ENCODE measurements around the gene CBLB. TPM values are rescaled to one million over a fixed set of nuclear protein-coding genes. Genes with fewer than 3 reads are reported as not detected.
A peak's percentile ranks its signal among the peaks of the same experiment; 100 is the strongest.

The CBLB gene
- total RNA-seq, 1 donor from 2014 or later, result 29.7 TPM

GRCh38 chr3:105800320-105800719 lies 68.5 kb downstream of the CBLB start:
- H3K9me3 ChIP-seq, result no peaks in the 10 kb centered on the region
- no peak overlapping the region for H3K27ac ChIP-seq
- intact Hi-C loops (cut with DNase I), result no loop called here
- TF ChIP-seq CTCF (IDR thresholded peaks at IDR 0.05), result no peak
- DNase-seq (no peak), ATAC-seq (no peak)
- H3K4me1 ChIP-seq, result peaks cover 19% of the 10 kb centered on the region
- H3K4me3 ChIP-seq, result no peak overlapping the region
- no peaks in the 10 kb centered on the region for H3K36me3 ChIP-seq
- no peaks in the 10 kb centered on the region for H3K27me3 ChIP-seq (ENCODE audit: low read depth)

DNA sequence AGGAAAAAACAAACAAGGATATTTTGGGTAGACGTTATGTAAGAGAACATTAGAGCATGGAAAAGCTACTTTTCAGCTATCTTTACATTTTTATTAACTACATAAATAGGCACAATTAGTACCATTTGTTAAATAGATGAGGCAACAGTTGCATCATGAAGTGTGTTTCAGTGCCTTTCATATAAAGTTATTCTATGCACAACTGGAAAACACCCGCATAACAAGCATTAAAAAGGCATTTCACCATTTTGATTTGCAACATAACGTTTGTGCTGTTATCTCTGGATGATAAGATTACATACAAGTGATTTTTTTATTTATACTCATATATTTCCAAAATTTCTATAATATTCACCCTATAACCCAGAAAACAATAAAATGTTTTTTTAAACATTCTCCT lies 69.5 kb downstream of the CBLB start:
- ATAC-seq, result no peak
- no peak for TF ChIP-seq CTCF (IDR thresholded peaks at IDR 0.05)
- Histone ChIP-seq H3K4me1 (peaks cover 19% of the 10 kb centered on the region), H3K4me3 (no peak overlapping the region), H3K36me3 (no peaks in the 10 kb centered on the region), H3K27me3 (ENCODE audit: low read depth) (no peaks in the 10 kb centered on the region), H3K27ac (no peak overlapping the region), H3K9me3 (no peaks in the 10 kb centered on the region)
- no peak for DNase-seq
- intact Hi-C loops (cut with DNase I), result no loop called here

DNA sequence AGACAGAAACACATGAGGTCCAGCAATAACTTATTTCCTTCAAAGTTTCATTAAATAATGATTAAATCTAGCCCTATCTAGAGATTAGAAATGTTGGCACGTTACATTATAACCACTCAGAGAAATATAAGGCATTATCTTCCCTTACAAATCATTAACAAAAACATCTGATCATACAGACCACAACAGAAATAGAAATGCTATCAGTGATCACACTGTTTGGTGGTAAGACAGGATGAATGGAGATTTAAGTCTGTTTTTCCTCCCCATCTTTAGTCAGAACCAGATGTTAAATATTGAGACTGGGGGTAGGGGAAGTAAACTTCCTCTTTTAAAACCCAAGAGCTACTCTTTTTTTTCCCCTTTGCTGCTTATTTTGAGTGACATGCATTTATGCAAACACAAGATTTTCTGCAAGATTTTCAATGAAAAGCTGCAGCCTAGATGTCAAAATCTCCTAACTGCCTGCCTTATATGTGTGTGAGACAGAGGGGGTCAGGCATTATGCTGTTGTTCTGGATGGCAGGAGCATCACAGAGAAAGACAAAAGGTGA lies 70.4 kb downstream of the CBLB start:
- Histone ChIP-seq H3K27ac (no peak overlapping the region), H3K4me1 (peaks cover 21% of the 10 kb centered on the region), H3K36me3 (no peaks in the 10 kb centered on the region), H3K9me3 (no peaks in the 10 kb centered on the region), H3K4me3 (no peak overlapping the region), H3K27me3 (ENCODE audit: low read depth) (no peaks in the 10 kb centered on the region)
- ATAC-seq (no peak), DNase-seq (no peak)
- TF ChIP-seq CTCF (IDR thresholded peaks at IDR 0.05), result no peak
- intact Hi-C loops (cut with DNase I), result no loop called here

DNA sequence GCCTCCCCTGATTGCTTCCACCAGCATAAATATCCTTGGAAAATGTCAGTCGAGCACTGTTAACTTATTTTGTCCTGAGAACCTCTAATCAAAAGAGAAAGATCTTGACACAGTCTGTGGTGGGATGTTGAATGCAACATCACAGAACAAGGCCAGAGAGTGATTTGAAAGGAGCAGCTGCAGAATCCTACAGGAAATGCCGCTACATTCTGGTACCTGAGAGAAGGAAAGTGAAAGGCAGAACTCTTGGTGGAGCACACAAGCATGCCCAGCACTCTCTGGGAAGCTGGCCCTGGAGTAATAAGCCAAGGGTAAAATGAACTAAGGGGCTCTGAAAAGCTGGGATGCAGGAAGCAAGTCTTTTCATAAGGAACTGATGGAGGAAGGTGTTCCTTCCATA lies 75.8 kb downstream of the CBLB start:
- H3K27me3 ChIP-seq (ENCODE audit: low read depth), result no peaks in the 10 kb centered on the region
- no peak overlapping the region for H3K27ac ChIP-seq
- no peak for ATAC-seq
- DNase-seq, result no peak
- no peak for TF ChIP-seq CTCF (IDR thresholded peaks at IDR 0.05)
- H3K36me3 ChIP-seq, result no peaks in the 10 kb centered on the region
- H3K4me3 ChIP-seq, result no peak overlapping the region
- H3K9me3 ChIP-seq, result no peaks in the 10 kb centered on the region
- peaks cover 19% of the 10 kb centered on the region for H3K4me1 ChIP-seq
- intact Hi-C loops (cut with DNase I), result no loop called here

DNA sequence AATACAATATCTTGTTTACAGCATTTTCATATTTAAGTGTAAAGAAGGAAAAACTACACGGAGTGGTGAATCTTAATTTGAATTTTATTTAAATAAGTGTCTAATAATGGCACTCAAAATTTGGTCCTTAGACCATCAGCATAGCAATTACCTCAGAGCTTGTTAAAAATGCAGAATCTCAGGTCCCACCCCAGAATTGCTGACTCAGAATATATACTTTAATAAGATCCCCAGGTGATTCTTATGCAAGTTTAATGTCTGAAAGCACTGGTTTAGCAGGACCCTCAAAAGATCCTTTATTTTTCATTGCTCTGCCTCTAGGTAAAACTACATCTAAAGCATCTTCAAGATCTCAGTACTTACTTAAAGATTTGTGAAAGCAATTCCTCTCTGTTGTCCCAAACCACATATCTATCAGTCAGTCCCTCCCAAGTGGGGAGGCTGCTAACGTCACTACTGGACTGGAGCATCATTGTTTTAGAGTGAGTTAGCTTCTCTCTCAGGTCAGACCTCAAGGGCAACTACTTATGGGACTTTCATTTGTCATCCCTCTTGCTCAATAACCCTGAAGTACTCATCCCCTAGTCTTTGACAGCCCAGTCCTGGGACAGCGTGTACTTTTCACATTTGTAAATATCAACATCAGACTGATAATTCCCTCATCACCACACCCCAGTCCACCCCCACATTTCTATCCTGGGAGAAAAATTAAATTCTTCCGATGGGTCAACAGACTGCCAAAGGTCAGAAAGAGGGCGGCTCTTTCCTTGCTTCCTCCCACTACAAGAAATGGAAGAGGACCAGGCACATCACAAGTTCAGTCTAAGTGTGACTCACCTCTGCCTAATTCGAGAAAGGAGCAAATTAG lies 76.7 kb downstream of the CBLB start:
- intact Hi-C loops (cut with DNase I), result no loop called here
- Histone ChIP-seq H3K9me3 (no peaks in the 10 kb centered on the region), H3K4me3 (no peak overlapping the region), H3K27ac (no peak overlapping the region), H3K36me3 (no peaks in the 10 kb centered on the region), H3K4me1 (peaks cover 19% of the 10 kb centered on the region), H3K27me3 (ENCODE audit: low read depth) (no peaks in the 10 kb centered on the region)
- DNase-seq, result no peak
- no peak for TF ChIP-seq CTCF (IDR thresholded peaks at IDR 0.05)
- peak; percentile 75 to 85 for ATAC-seq

Data from lower lobe of right lung (tissue), 2 donors.